Psoas muscle (tissue), 8 donors: ENCODE data around the gene SSBP1. TPM values are rescaled to one million over a fixed set of nuclear protein-coding genes. Genes with fewer than 3 reads are reported as not detected.

ENCODE experiments used
- ATAC-seq, 4 donors: fragments of 200-7000 bp; cut with Tn5 transposase; one replicate each; pipeline ENCODE4 v1.9.1; 2020; ENCODE audit warnings: moderate library complexity in 3 of 4, mild to moderate bottlenecking in 2 of 4
- DNase-seq, 2 donors: peaks; one replicate each; pipeline ENCODE4 v3.0.0-alpha.2; 2020
- H3K27ac ChIP-seq: fragments of 200-600 bp; one replicate; pipeline ENCODE4 v1.8.0; 2022
- H3K27me3 ChIP-seq, 3 donors: fragments of 200-600 bp in 1 of 3; one replicate each; pipeline versions ENCODE4 v1.6.1 to v1.8.0; 2013 to 2022; ENCODE audit warnings: low read length in 2 of 3, mild to moderate bottlenecking in 2 of 3, moderate library complexity in 1 of 3; ENCODE audit not compliant: insufficient read depth in 3 of 3
- H3K36me3 ChIP-seq, 2 donors: fragments of 200-600 bp in 1 of 2; one replicate each; pipeline versions ENCODE4 v1.6.1 to v1.8.0; 2013 to 2022; ENCODE audit warnings: low read depth in 1 of 2, mild to moderate bottlenecking in 1 of 2, moderate library complexity in 1 of 2; ENCODE audit not compliant: insufficient read depth in 1 of 2
- H3K4me1 ChIP-seq: fragments of 200-600 bp; one replicate; pipeline ENCODE4 v1.8.0; 2022
- H3K4me3 ChIP-seq: fragments of 200-600 bp; one replicate; pipeline ENCODE4 v1.8.0; 2022; ENCODE audit warnings: mild to moderate bottlenecking
- H3K9me3 ChIP-seq: fragments of 200-600 bp; one replicate; pipeline ENCODE4 v1.8.0; 2022
- WGBS, 3 donors: extraction: QIAGEN DNeasy Blood & Tissue Kit; methylation state at CpG; one replicate each; pipeline versions ENCODE4 v1.1.6 to v1.1.7; 2013; 5-methylcytosine and 5-hydroxymethylcytosine counted together
- intact Hi-C, 2 donors: fragments of 100-400 bp; cut with DNase I; formaldehyde crosslinking; loops; one replicate each; pipeline versions ENCODE4 v1.11.0 to v1.14.2; 2022
- polyA plus RNA-seq, 3 donors: library from polyadenylated mRNA; stranded (reverse); fragments of 200-250 nt; gene quantifications; one replicate each; pipeline ENCODE4 v1.2.3, GENCODE V29; 2013
- total RNA-seq, 4 donors: library from RNA; stranded (reverse); fragmentation: NEBNext Ultra II Directional in 2 of 4; extraction: Animal tissue kit (Norgen Biotek cat#: 25700) in 2 of 4; gene quantifications; one replicate each; pipeline versions ENCODE4 v1.2.1 to v1.2.4, GENCODE V29; 2021 to 2023
- TF ChIP-seq, protein P1 (sequence below): fragments of 200-600 bp; IDR thresholded peaks from one replicate; pipeline ENCODE4 v1.8.0; 2022; ENCODE audit warnings: antibody characterized with exemption
- donor health status: healthy with polysubstance abuse.
- donor health status: DM: no; HTN: no; CAD: no; lungs with moderate emphysema.
- donor health status: Bipolar disorder and iron deficiency.
- donor health status: healthy.
- donor health status: DM: yes; HTN: yes; CAD: no.
- donor health status: DM: no; HTN: no; CAD: no.
- donor health status: DM: no; HTN: no; CAD: no.
- donor health status: DM: yes; HTN: yes; CAD: no.

Gene SSBP1
- total and polyA plus RNA-seq, 7 donors, result 61.3 to 272 (median 112) TPM

GRCh38 chr7:141693082-141693481, 45.1 kb upstream of the SSBP1 start:
- Histone ChIP-seq H3K9me3 (no peaks in the 10 kb centered on the region), H3K27ac (no peak overlapping the region), H3K27me3 (no peaks in the 10 kb centered on the region), H3K36me3 (no peaks in the 10 kb centered on the region), H3K4me3 (no peak overlapping the region), H3K4me1 (no peaks in the 10 kb centered on the region)
- TF ChIP-seq, protein P1, sequence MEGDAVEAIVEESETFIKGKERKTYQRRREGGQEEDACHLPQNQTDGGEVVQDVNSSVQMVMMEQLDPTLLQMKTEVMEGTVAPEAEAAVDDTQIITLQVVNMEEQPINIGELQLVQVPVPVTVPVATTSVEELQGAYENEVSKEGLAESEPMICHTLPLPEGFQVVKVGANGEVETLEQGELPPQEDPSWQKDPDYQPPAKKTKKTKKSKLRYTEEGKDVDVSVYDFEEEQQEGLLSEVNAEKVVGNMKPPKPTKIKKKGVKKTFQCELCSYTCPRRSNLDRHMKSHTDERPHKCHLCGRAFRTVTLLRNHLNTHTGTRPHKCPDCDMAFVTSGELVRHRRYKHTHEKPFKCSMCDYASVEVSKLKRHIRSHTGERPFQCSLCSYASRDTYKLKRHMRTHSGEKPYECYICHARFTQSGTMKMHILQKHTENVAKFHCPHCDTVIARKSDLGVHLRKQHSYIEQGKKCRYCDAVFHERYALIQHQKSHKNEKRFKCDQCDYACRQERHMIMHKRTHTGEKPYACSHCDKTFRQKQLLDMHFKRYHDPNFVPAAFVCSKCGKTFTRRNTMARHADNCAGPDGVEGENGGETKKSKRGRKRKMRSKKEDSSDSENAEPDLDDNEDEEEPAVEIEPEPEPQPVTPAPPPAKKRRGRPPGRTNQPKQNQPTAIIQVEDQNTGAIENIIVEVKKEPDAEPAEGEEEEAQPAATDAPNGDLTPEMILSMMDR, result no peak
- intact Hi-C loops, result no loop called here
- WGBS, 3 donors, result 87 to 94% (median 89%) methylated on average over 3 of the region's 3 CpGs
- DNase-seq (no peak), ATAC-seq (no peak)

DNA sequence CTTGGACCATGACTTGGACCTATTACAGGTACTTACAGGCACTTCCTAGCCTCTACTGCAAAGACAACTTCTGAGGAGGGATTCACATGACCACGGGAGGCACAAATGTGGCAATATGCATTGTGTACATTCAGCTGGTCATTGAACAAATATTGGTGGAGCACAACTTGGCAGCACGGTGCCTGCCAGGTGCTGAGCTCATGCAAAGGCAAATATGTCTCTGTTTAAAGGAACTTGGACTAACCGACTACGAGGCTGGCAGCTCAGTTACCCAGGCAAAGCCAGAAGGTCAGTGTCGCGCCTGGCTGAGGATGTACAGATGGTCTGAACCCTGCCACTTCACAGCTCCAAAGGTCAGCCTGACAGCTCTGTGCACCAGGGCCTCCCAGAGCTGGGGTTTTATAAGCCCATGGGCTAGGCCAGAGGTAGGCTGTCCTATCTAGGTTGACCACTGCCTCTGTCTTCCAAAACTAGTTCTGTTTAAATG, 42.3 kb upstream of the SSBP1 start:
- 55 to 71% (median 59%) methylated on average over 6 of the region's 6 CpGs for WGBS, 3 donors
- intact Hi-C loops, result no loop called here
- H3K27ac ChIP-seq, result no peak overlapping the region
- TF ChIP-seq, protein P1, result no peak
- no peak overlapping the region for H3K4me3 ChIP-seq
- ATAC-seq (no peak), DNase-seq (no peak)
- no peaks in the 10 kb centered on the region for H3K36me3 ChIP-seq
- no peaks in the 10 kb centered on the region for H3K4me1 ChIP-seq
- H3K9me3 ChIP-seq, result no peaks in the 10 kb centered on the region
- H3K27me3 ChIP-seq, result no peaks in the 10 kb centered on the region

GRCh38 chr7:141696348-141696747, 41.8 kb upstream of the SSBP1 start:
- no peaks in the 10 kb centered on the region for H3K9me3 ChIP-seq
- H3K4me3 ChIP-seq, result no peak overlapping the region
- intact Hi-C loops, result no loop called here
- TF ChIP-seq, protein P1, result no peak
- no peak overlapping the region for H3K27ac ChIP-seq
- no peaks in the 10 kb centered on the region for H3K27me3 ChIP-seq
- DNase-seq, result no peak
- no peaks in the 10 kb centered on the region for H3K36me3 ChIP-seq
- WGBS, 3 donors, result 38 to 45% (median 39%) methylated on average over 2 of the region's 2 CpGs
- ATAC-seq, result no peak
- H3K4me1 ChIP-seq, result no peaks in the 10 kb centered on the region

DNA sequence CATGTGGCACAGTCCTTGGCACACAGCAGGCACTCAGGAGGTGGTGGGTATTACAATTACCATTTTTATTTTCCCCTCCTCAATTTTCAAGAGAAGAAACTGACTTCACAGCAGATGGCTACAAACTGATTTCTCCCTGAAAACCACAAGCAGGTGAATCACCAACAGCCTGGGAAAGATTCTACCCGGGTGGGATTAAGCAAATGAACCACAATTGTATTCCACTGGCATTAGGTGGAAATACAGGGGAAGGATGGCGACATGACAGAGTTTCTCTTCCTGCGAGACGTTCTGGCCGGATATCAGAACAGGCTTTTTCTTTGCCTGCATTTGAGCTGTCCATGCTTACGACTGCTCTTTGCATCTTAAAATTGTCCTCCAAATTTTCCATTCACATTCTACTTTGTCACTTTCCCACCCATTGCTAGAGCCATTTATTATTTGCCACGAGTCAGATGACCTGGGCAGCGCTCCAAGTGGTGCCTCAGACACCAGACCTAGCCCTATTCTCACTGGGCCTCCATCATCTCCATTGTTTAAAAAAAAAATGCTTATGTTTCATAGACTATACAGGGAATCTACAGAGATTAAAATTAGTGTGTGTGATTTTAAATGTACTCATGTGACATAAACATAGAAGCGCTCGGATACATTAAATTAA, 40.8 kb upstream of the SSBP1 start:
- H3K36me3 ChIP-seq, result no peaks in the 10 kb centered on the region
- TF ChIP-seq, protein P1, result no peak
- H3K27me3 ChIP-seq, result no peaks in the 10 kb centered on the region
- no peak overlapping the region for H3K27ac ChIP-seq
- no peaks in the 10 kb centered on the region for H3K9me3 ChIP-seq
- H3K4me3 ChIP-seq, result no peak overlapping the region
- ATAC-seq (no peak), DNase-seq (no peak)
- 71 to 75% (median 74%) methylated on average over 10 of the region's 10 CpGs for WGBS, 3 donors
- intact Hi-C loops, result no loop called here
- peaks cover under 1% of the 10 kb centered on the region for H3K4me1 ChIP-seq
